HG03442 (cell line): Measurements from ENCODE around the gene HDAC4.

Experiments
- ATAC-seq: cut with Tn5 transposase; IDR thresholded peaks from one replicate; pipeline ENCODE4 v1.9.1; 2021; ENCODE audit warnings: mild to moderate bottlenecking, moderate library complexity; ENCODE audit not compliant: unreplicated experiment

The HDAC4 gene

GRCh38 chr2:239024226-239024625 lies 376.6 kb downstream of the HDAC4 start:
- ATAC-seq = no peak

- ATAC-seq = no peak
These were observed 378.2 kb downstream of the HDAC4 start for GRCh38 chr2:239022437-239023260.

- ATAC-seq = no peak
These were observed 379.0 kb downstream of the HDAC4 start for GRCh38 chr2:239021651-239022436.

GRCh38 chr2:239021224-239021623 lies 379.6 kb downstream of the HDAC4 start:
- no peak for ATAC-seq

- ATAC-seq = no peak
These were observed 380.2 kb downstream of the HDAC4 start for GRCh38 chr2:239020541-239021041.

- no peak for ATAC-seq
These were observed 381.6 kb downstream of the HDAC4 start for GRCh38 chr2:239019183-239019581.

GRCh38 chr2:239018271-239019182 lies 382.3 kb downstream of the HDAC4 start:
- no peak for ATAC-seq

GRCh38 chr2:239017491-239018098 lies 383.2 kb downstream of the HDAC4 start:
- ATAC-seq = no peak

- ATAC-seq = no peak
These were observed 384.7 kb downstream of the HDAC4 start for GRCh38 chr2:239015901-239016675.

- ATAC-seq = no peak
These were observed 385.5 kb downstream of the HDAC4 start for GRCh38 chr2:239015218-239015900.

GRCh38 chr2:239014458-239015217 lies 386.2 kb downstream of the HDAC4 start:
- ATAC-seq = no peak

GRCh38 chr2:239013678-239013976 lies 387.2 kb downstream of the HDAC4 start:
- no peak for ATAC-seq

GRCh38 chr2:239012936-239013677 lies 387.7 kb downstream of the HDAC4 start:
- no peak for ATAC-seq

GRCh38 chr2:239012228-239012627 lies 388.6 kb downstream of the HDAC4 start:
- no peak for ATAC-seq

GRCh38 chr2:239009589-239009961 lies 391.2 kb downstream of the HDAC4 start:
- no peak for ATAC-seq

GRCh38 chr2:239008677-239009588 lies 391.9 kb downstream of the HDAC4 start:
- ATAC-seq = no peak

- ATAC-seq = no peak
These were observed 392.8 kb downstream of the HDAC4 start for GRCh38 chr2:239008004-239008403.
